HepG2 (cell line): ENCODE data around the gene MRM3. TPM values are rescaled to one million over a fixed set of nuclear protein-coding genes. Genes with fewer than 3 reads are reported as not detected.

Experiments used
- ATAC-seq: fragments of 200-7000 bp; cut with Tn5 transposase; 3 replicates; pipeline ENCODE4 v1.9.1; 2020; ENCODE audit warnings: mild to moderate bottlenecking, moderate library complexity
- BruUV-seq: library from RNA; stranded (reverse); fragments of 400-500 nt; replicated peaks from 2 replicates; lab custom pipeline; 2021; lab: Mats Ljungman, UMichigan
- CTCF ChIA-PET: fragments of 300-600 bp; formaldehyde crosslinking; extraction: SDS; loops from one replicate; lab custom pipeline; 2021; ENCODE audit warnings: low total read pairs, inconsistent platforms, low intra/inter-chr PET ratio; lab: Yijun Ruan, JAX
- POLR2A ChIA-PET: fragments of 350-600 bp; sonication (Branson Sonifier 250); formaldehyde crosslinking; loops from one replicate; lab custom pipeline; 2020; ENCODE audit warnings: antibody characterized with exemption, inconsistent platforms; lab: Yijun Ruan, JAX
- DNase-seq: peaks from one replicate; pipeline ENCODE4 v3.0.0-alpha.2; 2015; ENCODE audit warnings: low spot score
- FAIRE-seq: peaks from 3 replicates; lab custom pipeline; 2011; peaks lifted over from hg19 to GRCh38; lab: Jason Lieb, UNC
- H2AFZ ChIP-seq: one replicate; pipeline ENCODE4 v1.6.1; 2011; ENCODE audit warnings: low read length, inconsistent platforms
- H3K27ac ChIP-seq: fragments of 300-600 bp; 3 replicates; pipeline ENCODE4 v1.8.0; 2011; ENCODE audit warnings: mixed run types, mild to moderate bottlenecking, mixed read lengths, low read length, inconsistent platforms; ENCODE audit not compliant: insufficient read depth; ENCODE audit errors: extremely low read length
- H3K27me3 ChIP-seq, 2 experiments: fragments of 200-600 bp in 1 of 2; 2 replicates in 1 of 2; 3 replicates in 1 of 2; pipeline versions ENCODE4 v1.6.0 to v1.8.0; 2011; ENCODE audit warnings: low read length in 2 of 2, mild to moderate bottlenecking in 2 of 2, moderate library complexity in 2 of 2, inconsistent platforms in 1 of 2; ENCODE audit not compliant: insufficient read depth in 2 of 2, control insufficient read depth in 1 of 2
- H3K36me3 ChIP-seq, 2 experiments: fragments of 200-600 bp in 1 of 2; replicated peaks in 1 of 2; 2 replicates in 1 of 2; 3 replicates in 1 of 2; pipeline versions ENCODE4 v1.5.1 to v1.8.0; 2011; ENCODE audit warnings: low read length in 2 of 2, inconsistent platforms in 1 of 2; ENCODE audit not compliant: insufficient read depth in 2 of 2, control insufficient read depth in 1 of 2
- H3K4me1 ChIP-seq: 2 replicates; pipeline ENCODE4 v1.5.1; 2012; ENCODE audit warnings: low read length, inconsistent platforms; ENCODE audit not compliant: insufficient read depth
- H3K4me2 ChIP-seq: 2 replicates; pipeline ENCODE4 v1.6.0; 2011; ENCODE audit warnings: low read depth, low read length, inconsistent platforms
- H3K4me3 ChIP-seq, 3 experiments: fragments of 200-600 bp in 1 of 3; sonication (generic), shearing (Covaris generic) in 1 of 3; replicated peaks in 1 of 3; 2 replicates each; pipeline ENCODE4 v1.5.1; 2011 to 2016; ENCODE audit warnings: low read length in 3 of 3, inconsistent platforms in 2 of 3, low read depth in 2 of 3, mild to moderate bottlenecking in 2 of 3, control low read depth in 1 of 3, mixed read lengths in 1 of 3; ENCODE audit not compliant: insufficient read depth in 1 of 3
- H3K79me2 ChIP-seq: one replicate; pipeline ENCODE4 v1.6.1; 2011; ENCODE audit warnings: low read length, inconsistent platforms; ENCODE audit not compliant: insufficient read depth
- H3K9ac ChIP-seq: 2 replicates; pipeline ENCODE4 v1.6.0; 2011; ENCODE audit warnings: mild to moderate bottlenecking, low read depth, low read length, inconsistent platforms; ENCODE audit not compliant: insufficient read depth
- H3K9me3 ChIP-seq: 2 replicates; pipeline ENCODE4 v1.5.1; 2012; ENCODE audit warnings: mild to moderate bottlenecking, low read length
- H4K20me1 ChIP-seq: 2 replicates; pipeline ENCODE4 v1.6.0; 2011; ENCODE audit warnings: inconsistent platforms, mild to moderate bottlenecking, low read length, moderate library complexity; ENCODE audit not compliant: insufficient read depth
- ADNP ChIP-seq: sonication (generic); formaldehyde crosslinking; IDR thresholded peaks from 2 replicates; pipeline ENCODE4 v1.4.0; 2020; ENCODE audit warnings: missing genetic modification reagents
- HDAC2 ChIP-seq: sonication (generic); formaldehyde crosslinking; IDR thresholded peaks from 2 replicates; pipeline ENCODE4 v1.4.0; 2020; ENCODE audit warnings: missing genetic modification reagents
- HOXA9 ChIP-seq: sonication (generic); formaldehyde crosslinking; IDR thresholded peaks from 2 replicates; pipeline ENCODE4 v1.8.1; 2022; ENCODE audit warnings: missing genetic modification reagents, mild to moderate bottlenecking, moderate library complexity, borderline replicate concordance
- RAD51 ChIP-seq: fragments of 450-650 bp; IDR thresholded peaks from 2 replicates; pipeline ENCODE4 v1.6.1; 2016; ENCODE audit warnings: borderline replicate concordance
- SIX1 ChIP-seq: sonication (generic); formaldehyde crosslinking; IDR thresholded peaks from 2 replicates; pipeline ENCODE4 v1.4.0; 2020; ENCODE audit warnings: missing genetic modification reagents, borderline replicate concordance
- ZFP41 ChIP-seq: sonication (generic); formaldehyde crosslinking; IDR thresholded peaks from 2 replicates; pipeline ENCODE4 v1.4.0; 2020; ENCODE audit warnings: mild to moderate bottlenecking, missing genetic modification reagents, borderline replicate concordance
- ZNF367 ChIP-seq: sonication (generic); formaldehyde crosslinking; IDR thresholded peaks from 2 replicates; pipeline ENCODE4 v1.4.0; 2020; ENCODE audit warnings: missing genetic modification reagents, borderline replicate concordance
- ZNF468 ChIP-seq: sonication (generic); formaldehyde crosslinking; IDR thresholded peaks from 2 replicates; pipeline ENCODE4 v1.8.0; 2022; ENCODE audit warnings: mild to moderate bottlenecking, moderate library complexity, missing genetic modification reagents
- ZNF557 ChIP-seq: sonication (generic); formaldehyde crosslinking; IDR thresholded peaks from 2 replicates; pipeline ENCODE4 v1.4.0; 2020; ENCODE audit warnings: missing genetic modification reagents
- ZNF709 ChIP-seq: sonication (generic); formaldehyde crosslinking; IDR thresholded peaks from 2 replicates; pipeline ENCODE4 v1.5.0; 2020; ENCODE audit warnings: mild to moderate bottlenecking, missing genetic modification reagents
- WGBS: methylation state at CpG from one replicate; pipeline ENCODE4 v1.1.6; 2017; ENCODE audit warnings: low lambda C conversion rate; 5-methylcytosine and 5-hydroxymethylcytosine counted together
- in situ Hi-C: cut with HindIII; loops from 2 replicates; pipeline ENCODE4 v1.10.0; 2017; ENCODE audit warnings: low pct_unique_long_range_greater_than_20kb; ENCODE audit not compliant: extremely low pct_ligation_motif_present
- intact Hi-C: fragments of 100-400 bp; cut with micrococcal nuclease; formaldehyde crosslinking; loops from one replicate; pipeline ENCODE4 v1.10.0; 2022; ENCODE audit not compliant: unreplicated experiment
- polyA plus RNA-seq, 8 experiments: library from polyadenylated mRNA; depleted of rRNA in 3 of 8; stranded (reverse) in 7 of 8; unstranded in 1 of 8; fragments of >200 nt; fragmentation: Illumina TruSeq in 4 of 8; extraction: Trizol in 4 of 8; gene quantifications; 2 replicates each; pipeline versions ENCODE4 v1.2.1 to v1.2.3, GENCODE V29; 2011 to 2016; ENCODE audit warnings: low read depth in 4 of 8, missing spikeins in 1 of 8, mixed read lengths in 1 of 8; ENCODE audit not compliant: insufficient read depth in 1 of 8
- total RNA-seq, 5 experiments: library from RNA; depleted of rRNA; stranded (reverse); fragments of >200 nt; fragmentation: Illumina TruSeq; extraction: Trizol; gene quantifications; 2 replicates each; pipeline ENCODE4 v1.2.3, GENCODE V29; 2016; ENCODE audit warnings: low read depth in 1 of 5
- TF ChIP-seq, protein P1 (sequence below): sonication (generic); formaldehyde crosslinking; IDR thresholded peaks from 2 replicates; pipeline ENCODE4 v1.5.0; 2020; ENCODE audit warnings: missing genetic modification reagents
- TF ChIP-seq, protein P2 (sequence below): sonication (generic); formaldehyde crosslinking; IDR thresholded peaks from 2 replicates; pipeline ENCODE4 v1.4.0; 2020; ENCODE audit warnings: mild to moderate bottlenecking, low read depth, missing genetic modification reagents
- TF ChIP-seq, protein P3 (sequence below): sonication (generic); formaldehyde crosslinking; IDR thresholded peaks from 2 replicates; pipeline ENCODE4 v1.9.0; 2022; ENCODE audit warnings: low read depth, missing genetic modification reagents
- TF ChIP-seq, protein P4 (sequence below): sonication (generic); formaldehyde crosslinking; conservative IDR thresholded peaks from 2 replicates; pipeline ENCODE4 v1.4.0; 2020; ENCODE audit warnings: missing genetic modification reagents

Gene MRM3
- total and polyA plus RNA-seq, 2 of the 13 experiments (the other 11 are each of a cell fraction or from before 2014, with no cell fraction given), result 12.3 to 25.5 TPM

DNA sequence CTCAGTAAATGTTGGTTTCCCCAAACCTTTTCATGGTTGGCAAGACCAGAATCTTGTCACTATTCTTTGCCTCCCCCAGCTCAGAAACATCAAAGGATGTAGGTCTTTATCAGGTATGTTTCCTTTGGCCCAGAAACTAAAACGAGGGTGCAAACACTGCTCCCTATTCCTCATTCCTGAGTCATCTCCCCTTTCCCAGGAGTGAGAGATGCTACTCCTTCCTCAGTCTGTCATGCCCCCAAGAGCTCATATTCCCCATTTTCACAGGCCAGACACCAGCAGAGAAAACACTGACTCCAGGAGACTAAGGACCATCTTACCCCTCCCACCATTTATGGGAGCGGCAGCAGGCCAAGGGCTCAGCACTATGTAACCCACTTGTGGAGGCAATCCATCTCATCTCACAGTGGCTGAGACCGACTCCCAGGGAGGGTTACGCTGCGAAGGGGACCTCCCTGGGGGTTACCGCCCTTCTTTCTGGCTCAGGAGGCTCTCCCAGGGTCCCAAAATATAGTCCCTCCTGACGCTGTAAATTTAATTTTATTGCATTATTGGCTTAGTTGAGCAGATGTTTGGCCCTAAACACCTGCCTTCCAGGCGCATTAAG lies 31.6 kb upstream of the MRM3 start (continued):
- TF ChIP-seq, protein P1, sequence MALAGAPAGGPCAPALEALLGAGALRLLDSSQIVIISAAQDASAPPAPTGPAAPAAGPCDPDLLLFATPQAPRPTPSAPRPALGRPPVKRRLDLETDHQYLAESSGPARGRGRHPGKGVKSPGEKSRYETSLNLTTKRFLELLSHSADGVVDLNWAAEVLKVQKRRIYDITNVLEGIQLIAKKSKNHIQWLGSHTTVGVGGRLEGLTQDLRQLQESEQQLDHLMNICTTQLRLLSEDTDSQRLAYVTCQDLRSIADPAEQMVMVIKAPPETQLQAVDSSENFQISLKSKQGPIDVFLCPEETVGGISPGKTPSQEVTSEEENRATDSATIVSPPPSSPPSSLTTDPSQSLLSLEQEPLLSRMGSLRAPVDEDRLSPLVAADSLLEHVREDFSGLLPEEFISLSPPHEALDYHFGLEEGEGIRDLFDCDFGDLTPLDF (CRISPR knock-in tag), result no peak
- no peak for TF ChIP-seq ADNP (CRISPR knock-in tag)

DNA sequence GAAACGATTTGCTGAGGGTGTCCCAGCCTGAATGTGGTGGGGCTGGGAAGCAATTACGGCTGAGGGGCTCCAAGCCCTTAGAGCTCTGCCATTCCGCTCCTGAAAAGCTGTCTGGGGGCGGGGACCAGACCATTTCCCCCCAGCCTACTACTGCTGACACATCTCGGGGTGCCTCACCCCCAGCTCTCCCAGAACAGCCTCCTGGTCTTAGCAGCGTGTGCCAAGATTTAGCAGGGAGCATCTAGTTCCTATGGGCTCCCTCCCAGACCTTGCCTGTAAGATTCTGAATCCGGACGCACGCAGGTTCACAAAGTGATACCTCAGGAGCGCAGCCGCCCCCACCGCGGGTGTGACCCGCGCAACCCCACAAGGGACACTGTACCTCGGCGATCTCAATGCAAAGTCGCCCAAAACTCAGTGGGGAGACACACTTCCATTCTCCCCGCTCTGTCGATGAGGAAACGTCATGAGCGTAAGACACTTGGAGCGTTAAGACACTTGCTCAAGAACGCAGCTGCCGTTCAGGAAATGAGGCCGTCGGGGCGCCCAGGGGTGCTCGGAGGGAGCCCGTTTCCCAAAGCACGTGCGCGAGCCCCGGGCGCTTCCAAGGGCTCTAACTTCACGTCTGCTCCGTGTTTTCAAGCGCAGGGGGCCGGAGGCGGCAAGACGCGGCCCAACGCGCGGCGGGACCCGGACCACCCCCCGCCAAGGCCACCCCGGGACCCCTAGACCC lies 30.7 kb upstream of the MRM3 start:
- BruUV-seq, result TSS peak; percentile 52
- ATAC-seq, result peak; percentile 28
- intact Hi-C loops (no loop called here), in situ Hi-C loops (no loop called here)
- Histone ChIP-seq H3K9ac (peak overlapping the region; percentile 90), H4K20me1 (no peaks in the 10 kb centered on the region), H3K4me3 (peak overlapping the region; percentile 74 to 84 (median 78)), H3K27me3 (no peaks in the 10 kb centered on the region), H3K27ac (peak overlapping the region; percentile 72), H3K9me3 (no peaks in the 10 kb centered on the region), H2AFZ (no peak overlapping the region), H3K4me1 (peaks cover 26% of the 10 kb centered on the region), H3K36me3 (peaks cover 10 to 19% of the 10 kb centered on the region in 2 experiments), H3K4me2 (peak overlapping the region; percentile 85), H3K79me2 (peaks cover 26% of the 10 kb centered on the region)
- 3% methylated on average over 5 of the region's 49 CpGs for WGBS
- ChIA-PET CTCF (interaction anchor here (1.4 kb wide), 1 partner anchor 37 kb away, joined by 4 read pairs; the partner anchor contains the start of gene VPS53), POLR2A (interaction anchor here (0.5 kb wide), 1 partner anchor 27 kb away, joined by 3 read pairs; no protein-coding TSS in a partner anchor)
- FAIRE-seq, result no peak
- no peak for DNase-seq
- TF ChIP-seq, protein P2, sequence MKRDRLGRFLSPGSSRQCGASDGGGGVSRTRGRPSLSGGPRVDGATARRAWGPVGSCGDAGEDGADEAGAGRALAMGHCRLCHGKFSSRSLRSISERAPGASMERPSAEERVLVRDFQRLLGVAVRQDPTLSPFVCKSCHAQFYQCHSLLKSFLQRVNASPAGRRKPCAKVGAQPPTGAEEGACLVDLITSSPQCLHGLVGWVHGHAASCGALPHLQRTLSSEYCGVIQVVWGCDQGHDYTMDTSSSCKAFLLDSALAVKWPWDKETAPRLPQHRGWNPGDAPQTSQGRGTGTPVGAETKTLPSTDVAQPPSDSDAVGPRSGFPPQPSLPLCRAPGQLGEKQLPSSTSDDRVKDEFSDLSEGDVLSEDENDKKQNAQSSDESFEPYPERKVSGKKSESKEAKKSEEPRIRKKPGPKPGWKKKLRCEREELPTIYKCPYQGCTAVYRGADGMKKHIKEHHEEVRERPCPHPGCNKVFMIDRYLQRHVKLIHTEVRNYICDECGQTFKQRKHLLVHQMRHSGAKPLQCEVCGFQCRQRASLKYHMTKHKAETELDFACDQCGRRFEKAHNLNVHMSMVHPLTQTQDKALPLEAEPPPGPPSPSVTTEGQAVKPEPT, result no peak
- TF ChIP-seq SIX1 (no peak), ZNF367 (CRISPR knock-in tag) (0 out of 2 replicates have a peak, but pooled peaks have one; percentile 13), HDAC2 (CRISPR knock-in tag) (no peak), ZNF709 (CRISPR knock-in tag) (no peak; the same call in 1 of the 2 replicates), ZNF557 (CRISPR knock-in tag) (0 out of 2 replicates have a peak, but pooled peaks have one; percentile 6), HOXA9 (CRISPR knock-in tag) (no peak), RAD51 (no peak), ZFP41 (CRISPR knock-in tag) (0 out of 2 replicates have a peak, but pooled peaks have one; percentile 8), ZNF468 (CRISPR knock-in tag) (0 out of 2 replicates have a peak, but pooled peaks have one; percentile 18)
- TF ChIP-seq, protein P3, sequence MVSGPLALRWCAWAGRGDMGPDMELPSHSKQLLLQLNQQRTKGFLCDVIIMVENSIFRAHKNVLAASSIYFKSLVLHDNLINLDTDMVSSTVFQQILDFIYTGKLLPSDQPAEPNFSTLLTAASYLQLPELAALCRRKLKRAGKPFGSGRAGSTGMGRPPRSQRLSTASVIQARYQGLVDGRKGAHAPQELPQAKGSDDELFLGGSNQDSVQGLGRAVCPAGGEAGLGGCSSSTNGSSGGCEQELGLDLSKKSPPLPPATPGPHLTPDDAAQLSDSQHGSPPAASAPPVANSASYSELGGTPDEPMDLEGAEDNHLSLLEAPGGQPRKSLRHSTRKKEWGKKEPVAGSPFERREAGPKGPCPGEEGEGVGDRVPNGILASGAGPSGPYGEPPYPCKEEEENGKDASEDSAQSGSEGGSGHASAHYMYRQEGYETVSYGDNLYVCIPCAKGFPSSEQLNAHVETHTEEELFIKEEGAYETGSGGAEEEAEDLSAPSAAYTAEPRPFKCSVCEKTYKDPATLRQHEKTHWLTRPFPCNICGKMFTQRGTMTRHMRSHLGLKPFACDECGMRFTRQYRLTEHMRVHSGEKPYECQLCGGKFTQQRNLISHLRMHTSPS, result no peak
- TF ChIP-seq, protein P4, sequence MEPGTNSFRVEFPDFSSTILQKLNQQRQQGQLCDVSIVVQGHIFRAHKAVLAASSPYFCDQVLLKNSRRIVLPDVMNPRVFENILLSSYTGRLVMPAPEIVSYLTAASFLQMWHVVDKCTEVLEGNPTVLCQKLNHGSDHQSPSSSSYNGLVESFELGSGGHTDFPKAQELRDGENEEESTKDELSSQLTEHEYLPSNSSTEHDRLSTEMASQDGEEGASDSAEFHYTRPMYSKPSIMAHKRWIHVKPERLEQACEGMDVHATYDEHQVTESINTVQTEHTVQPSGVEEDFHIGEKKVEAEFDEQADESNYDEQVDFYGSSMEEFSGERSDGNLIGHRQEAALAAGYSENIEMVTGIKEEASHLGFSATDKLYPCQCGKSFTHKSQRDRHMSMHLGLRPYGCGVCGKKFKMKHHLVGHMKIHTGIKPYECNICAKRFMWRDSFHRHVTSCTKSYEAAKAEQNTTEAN (CRISPR knock-in tag), result 0 out of 2 replicates have a peak, but pooled peaks have one; percentile 7
